Osteoblast (primary cell): ENCODE data around the gene ME2. TPM values are rescaled to one million over a fixed set of nuclear protein-coding genes. Genes with fewer than 3 reads are reported as not detected.

ENCODE experiments used
- DNase-seq: peaks from one replicate; pipeline ENCODE4 v3.0.0; 2011; ENCODE audit warnings: low spot score, mixed read lengths; ENCODE audit not compliant: insufficient read length; ENCODE audit errors: missing footprints
- H2AFZ ChIP-seq: 2 replicates; pipeline ENCODE4 v1.6.0; 2011; ENCODE audit warnings: mild to moderate bottlenecking, low read length
- H3K27ac ChIP-seq: 2 replicates; pipeline ENCODE4 v1.5.1; 2011; ENCODE audit warnings: mild to moderate bottlenecking, low read depth, low read length, moderate library complexity
- H3K27me3 ChIP-seq: 2 replicates; pipeline ENCODE4 v1.6.0; 2012; ENCODE audit warnings: mild to moderate bottlenecking, control low read depth, inconsistent platforms, low read length, moderate library complexity; ENCODE audit not compliant: insufficient read depth
- H3K36me3 ChIP-seq: 2 replicates; pipeline ENCODE4 v1.5.1; 2011; ENCODE audit warnings: mild to moderate bottlenecking, low read length, control low read depth, moderate library complexity; ENCODE audit not compliant: insufficient read depth
- H3K4me1 ChIP-seq: 2 replicates; pipeline ENCODE4 v1.5.1; 2011; ENCODE audit warnings: mild to moderate bottlenecking, low read length, control low read depth, moderate library complexity; ENCODE audit not compliant: insufficient read depth
- H3K4me2 ChIP-seq: 2 replicates; pipeline ENCODE4 v1.6.0; 2011; ENCODE audit warnings: mild to moderate bottlenecking, low read length; ENCODE audit not compliant: insufficient read depth
- H3K4me3 ChIP-seq: fragments of 200-600 bp; sonication (generic); 3 replicates; pipeline ENCODE4 v1.5.1; 2012; ENCODE audit warnings: mild to moderate bottlenecking, low read length, inconsistent platforms; ENCODE audit not compliant: insufficient read depth
- H3K79me2 ChIP-seq: 2 replicates; pipeline ENCODE4 v1.6.0; 2012; ENCODE audit warnings: mild to moderate bottlenecking, low read length, control low read depth, inconsistent platforms; ENCODE audit not compliant: insufficient read depth
- H3K9me3 ChIP-seq: 2 replicates; pipeline ENCODE4 v1.5.1; 2011; ENCODE audit warnings: low read depth, low read length, control low read depth
- H4K20me1 ChIP-seq: 2 replicates; pipeline ENCODE4 v1.6.0; 2012; ENCODE audit warnings: mild to moderate bottlenecking, low read length, control low read depth; ENCODE audit not compliant: insufficient read depth
- total RNA-seq: library from RNA; depleted of rRNA; stranded (reverse); fragments of >200 nt; gene quantifications from 2 replicates; pipeline ENCODE4 v1.2.3, GENCODE V29; 2012
- TF ChIP-seq, protein P1 (sequence below): IDR thresholded peaks from 2 replicates; pipeline ENCODE4 v1.5.1; 2011; ENCODE audit warnings: mild to moderate bottlenecking, low read depth, low read length, moderate library complexity; ENCODE audit errors: extremely low read depth

ME2 gene
- total RNA-seq, 1 donor, result 38.0 TPM

DNA sequence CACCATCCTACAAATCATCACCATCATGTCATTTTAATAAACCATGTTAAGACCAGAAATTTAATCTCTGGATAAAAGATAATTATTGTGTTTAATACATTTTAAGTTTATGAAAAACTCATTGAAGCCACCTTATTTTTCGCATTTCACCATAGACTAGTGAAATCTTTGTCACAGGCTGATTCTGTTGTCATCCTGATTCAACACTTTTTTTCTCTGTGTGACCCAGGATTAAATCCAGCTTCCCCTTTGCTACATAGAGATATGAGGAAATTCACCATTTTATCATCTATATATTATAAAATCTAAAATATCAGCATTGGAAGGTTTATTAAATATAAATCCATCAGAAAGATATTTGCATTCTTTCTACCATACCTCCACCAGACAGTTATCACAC lies 29.9 kb upstream of the ME2 start:
- H3K4me3 ChIP-seq, result no peak overlapping the region
- no peaks in the 10 kb centered on the region for H4K20me1 ChIP-seq
- TF ChIP-seq, protein P1, sequence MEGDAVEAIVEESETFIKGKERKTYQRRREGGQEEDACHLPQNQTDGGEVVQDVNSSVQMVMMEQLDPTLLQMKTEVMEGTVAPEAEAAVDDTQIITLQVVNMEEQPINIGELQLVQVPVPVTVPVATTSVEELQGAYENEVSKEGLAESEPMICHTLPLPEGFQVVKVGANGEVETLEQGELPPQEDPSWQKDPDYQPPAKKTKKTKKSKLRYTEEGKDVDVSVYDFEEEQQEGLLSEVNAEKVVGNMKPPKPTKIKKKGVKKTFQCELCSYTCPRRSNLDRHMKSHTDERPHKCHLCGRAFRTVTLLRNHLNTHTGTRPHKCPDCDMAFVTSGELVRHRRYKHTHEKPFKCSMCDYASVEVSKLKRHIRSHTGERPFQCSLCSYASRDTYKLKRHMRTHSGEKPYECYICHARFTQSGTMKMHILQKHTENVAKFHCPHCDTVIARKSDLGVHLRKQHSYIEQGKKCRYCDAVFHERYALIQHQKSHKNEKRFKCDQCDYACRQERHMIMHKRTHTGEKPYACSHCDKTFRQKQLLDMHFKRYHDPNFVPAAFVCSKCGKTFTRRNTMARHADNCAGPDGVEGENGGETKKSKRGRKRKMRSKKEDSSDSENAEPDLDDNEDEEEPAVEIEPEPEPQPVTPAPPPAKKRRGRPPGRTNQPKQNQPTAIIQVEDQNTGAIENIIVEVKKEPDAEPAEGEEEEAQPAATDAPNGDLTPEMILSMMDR, result no peak
- H3K79me2 ChIP-seq, result no peaks in the 10 kb centered on the region
- H3K27me3 ChIP-seq, result no peaks in the 10 kb centered on the region
- no peak overlapping the region for H3K27ac ChIP-seq
- no peak for DNase-seq
- H3K4me2 ChIP-seq, result no peak overlapping the region
- no peaks in the 10 kb centered on the region for H3K36me3 ChIP-seq
- no peak overlapping the region for H2AFZ ChIP-seq
- H3K4me1 ChIP-seq, result peaks cover 16% of the 10 kb centered on the region
- no peaks in the 10 kb centered on the region for H3K9me3 ChIP-seq

DNA sequence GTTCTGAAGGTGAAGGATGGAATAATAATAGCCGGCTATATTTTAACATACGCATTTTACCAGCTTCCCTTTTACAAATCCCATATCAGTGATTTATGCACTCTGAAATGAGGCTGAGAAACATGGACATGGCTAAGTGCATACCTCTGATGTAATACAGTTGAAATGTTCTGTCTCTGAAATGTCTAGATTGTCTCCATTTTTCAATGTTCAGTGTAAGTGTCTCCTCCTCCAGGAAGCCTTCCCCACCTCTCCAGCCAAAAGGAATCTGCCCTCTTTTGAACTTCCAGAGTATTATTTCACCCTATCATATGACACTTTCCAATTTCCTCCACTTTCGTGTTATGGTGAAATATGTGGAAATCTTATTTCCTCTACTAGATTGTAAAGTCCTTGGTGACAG lies 29.5 kb upstream of the ME2 start:
- H4K20me1 ChIP-seq, result no peaks in the 10 kb centered on the region
- no peak overlapping the region for H2AFZ ChIP-seq
- no peaks in the 10 kb centered on the region for H3K79me2 ChIP-seq
- DNase-seq, result no peak
- H3K4me1 ChIP-seq, result peaks cover 20% of the 10 kb centered on the region
- H3K9me3 ChIP-seq, result no peaks in the 10 kb centered on the region
- H3K36me3 ChIP-seq, result no peaks in the 10 kb centered on the region
- H3K27me3 ChIP-seq, result no peaks in the 10 kb centered on the region
- no peak overlapping the region for H3K27ac ChIP-seq
- TF ChIP-seq, protein P1, result no peak
- no peak overlapping the region for H3K4me3 ChIP-seq
- no peak overlapping the region for H3K4me2 ChIP-seq

DNA sequence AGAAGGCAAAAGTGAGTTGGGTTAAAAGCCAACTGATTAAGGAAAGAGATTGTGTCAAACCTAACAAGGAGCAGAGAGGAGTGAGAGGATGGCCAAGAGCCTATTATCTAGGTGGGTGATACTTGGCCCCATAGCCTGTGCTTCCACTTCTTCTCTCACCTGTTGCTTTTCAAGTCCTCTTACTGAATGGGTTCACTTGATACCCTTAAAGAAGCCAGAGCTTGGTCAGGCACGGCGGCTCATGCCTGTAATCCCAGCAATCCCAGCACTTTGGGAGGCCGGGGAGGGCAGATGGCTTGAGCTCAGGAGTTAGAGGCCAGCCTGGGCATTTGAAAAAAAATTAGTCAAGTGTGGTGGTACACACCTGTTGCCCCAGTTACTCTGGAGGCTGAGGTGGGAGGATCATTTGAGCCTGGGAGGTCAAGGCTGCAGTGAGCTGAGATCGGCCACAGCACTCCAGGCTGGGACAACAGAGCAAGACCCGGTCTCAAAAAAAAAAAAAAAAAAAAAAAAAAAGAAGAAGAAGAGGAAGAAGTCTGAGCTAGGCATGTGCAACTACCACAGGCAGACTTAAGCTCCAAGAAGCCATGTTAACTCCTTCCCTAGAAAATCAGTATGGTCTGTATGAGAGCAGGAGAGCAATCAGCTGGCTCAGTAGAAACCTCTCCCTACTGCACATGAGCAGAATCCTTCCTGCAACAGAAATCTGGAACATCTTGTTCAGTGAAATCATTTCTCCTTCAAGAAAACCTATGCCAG lies 28.4 kb upstream of the ME2 start:
- H3K9me3 ChIP-seq, result no peaks in the 10 kb centered on the region
- no peaks in the 10 kb centered on the region for H4K20me1 ChIP-seq
- no peak for DNase-seq
- H3K4me2 ChIP-seq, result no peak overlapping the region
- H3K36me3 ChIP-seq, result no peaks in the 10 kb centered on the region
- no peaks in the 10 kb centered on the region for H3K79me2 ChIP-seq
- no peak overlapping the region for H3K27ac ChIP-seq
- peaks cover 22% of the 10 kb centered on the region for H3K4me1 ChIP-seq
- H3K27me3 ChIP-seq, result no peaks in the 10 kb centered on the region
- H3K4me3 ChIP-seq, result no peak overlapping the region
- TF ChIP-seq, protein P1, result no peak
- H2AFZ ChIP-seq, result no peak overlapping the region

DNA sequence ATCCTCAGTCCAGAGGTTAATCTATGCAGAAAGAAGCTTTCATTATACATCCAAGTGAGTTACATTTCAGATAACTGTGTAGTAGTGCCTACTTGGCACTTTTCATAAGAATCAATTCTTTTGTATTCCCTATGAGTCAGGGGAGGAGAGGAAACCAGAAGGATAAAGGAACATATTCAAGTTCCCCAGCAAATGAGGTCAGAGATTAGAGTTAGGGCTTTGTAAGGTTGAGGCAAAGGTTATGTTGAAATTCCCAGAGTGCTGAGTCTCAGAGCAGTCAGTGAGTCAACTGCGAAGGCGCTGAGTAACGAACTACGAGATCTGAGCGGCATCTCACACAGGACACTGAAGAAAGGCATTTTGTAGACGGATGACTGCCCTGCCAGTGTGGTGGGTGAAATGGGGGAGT lies 25.1 kb upstream of the ME2 start:
- H2AFZ ChIP-seq, result peak overlapping the region; percentile 12
- H3K4me3 ChIP-seq, result no peak overlapping the region
- H3K27me3 ChIP-seq, result no peaks in the 10 kb centered on the region
- peak; percentile 78 for DNase-seq
- no peaks in the 10 kb centered on the region for H3K36me3 ChIP-seq
- H3K4me1 ChIP-seq, result peaks cover 16% of the 10 kb centered on the region
- H3K4me2 ChIP-seq, result peak overlapping the region; percentile 29
- no peaks in the 10 kb centered on the region for H3K9me3 ChIP-seq
- H3K27ac ChIP-seq, result peak overlapping the region; percentile 29
- H3K79me2 ChIP-seq, result no peaks in the 10 kb centered on the region
- TF ChIP-seq, protein P1, result no peak
- no peaks in the 10 kb centered on the region for H4K20me1 ChIP-seq
